Measurements from ENCODE around the gene TRIM66. TPM values are rescaled to one million over a fixed set of nuclear protein-coding genes. Genes with fewer than 3 reads are reported as not detected.

The TRIM66 gene
- polyA plus RNA-seq, 3 donors: 0.04 to 12.0 (median 0.47) TPM

GRCh38 chr11:8615291-8616032 is 67.0 kb downstream of the TRIM66 start:
- H3K9me3 ChIP-seq (replicated peaks in 1 of 2; ENCODE audit: control insufficient read depth in 1 of 2, insufficient read depth in 1 of 2, low read length in 2 of 2): no peaks in the 10 kb centered on the region
- H3K79me2 ChIP-seq (ENCODE audit: insufficient read depth, low read length): no peaks in the 10 kb centered on the region
- H3K27me3 ChIP-seq (ENCODE audit: control insufficient read depth in 2 of 2, insufficient read depth in 2 of 2, low read length in 2 of 2): no peaks in the 10 kb centered on the region
- Mint-ChIP-seq H3K27me3 (ENCODE audit: low read depth in 3 of 3) (peaks cover 0 to 2% (median 1%) of the 10 kb centered on the region in 3 donors), H3K4me1 (peaks cover 5% of the 10 kb centered on the region), H3K27ac (no peak overlapping the region), H3K4me3 (no peak overlapping the region), H3K36me3 (peaks cover 30 to 40% of the 10 kb centered on the region in 2 donors), H3K9me3 (no peaks in the 10 kb centered on the region)
- DNase-seq: no peak
- no peak overlapping the region for H3K4me3 ChIP-seq (replicated peaks in 1 of 3; ENCODE audit: low read depth in 2 of 3, low read length in 3 of 3)
- intact Hi-C loops (cut with micrococcal nuclease): no loop called here
- peaks cover 36 to 50% of the 10 kb centered on the region in 2 donors for H3K36me3 ChIP-seq (replicated peaks in 1 of 2; ENCODE audit: control insufficient read depth in 1 of 2, insufficient read depth in 2 of 2, low read length in 2 of 2)
- H4K20me1 ChIP-seq (ENCODE audit: insufficient read depth, low read length): no peaks in the 10 kb centered on the region
- no peaks in the 10 kb centered on the region for H3K4me1 ChIP-seq (ENCODE audit: control insufficient read depth in 1 of 2, insufficient read depth in 2 of 2, low read length in 2 of 2)
- H3K27ac ChIP-seq (ENCODE audit: low read depth in 1 of 2, low read length in 2 of 2): no peak overlapping the region
- no peak overlapping the region for H3K4me2 ChIP-seq (replicated peaks; ENCODE audit: extremely low read depth, low read length, poor library complexity, severe bottlenecking)
- no peak overlapping the region for H2AFZ ChIP-seq (ENCODE audit: insufficient read depth, low read depth, low read length, poor library complexity, severe bottlenecking)
- no peak for TF ChIP-seq CTCF (IDR thresholded peaks at IDR 0.05)
- no peak overlapping the region for H3K9ac ChIP-seq (ENCODE audit: insufficient read depth, low read length, poor library complexity, severe bottlenecking)
- 100% methylated on average over 1 of the region's 4 CpGs for WGBS (ENCODE audit: insufficient coverage)

GRCh38 chr11:8614497-8614896 is 68.0 kb downstream of the TRIM66 start:
- Histone ChIP-seq H3K4me1 (ENCODE audit: control insufficient read depth in 1 of 2, insufficient read depth in 2 of 2, low read length in 2 of 2) (no peaks in the 10 kb centered on the region), H3K4me2 (replicated peaks; ENCODE audit: extremely low read depth, low read length, poor library complexity, severe bottlenecking) (no peak overlapping the region), H3K36me3 (replicated peaks in 1 of 2; ENCODE audit: control insufficient read depth in 1 of 2, insufficient read depth in 2 of 2, low read length in 2 of 2) (peaks cover 29 to 40% of the 10 kb centered on the region in 2 donors), H3K27ac (ENCODE audit: low read depth in 1 of 2, low read length in 2 of 2) (no peak overlapping the region), H3K4me3 (replicated peaks in 1 of 3; ENCODE audit: low read depth in 2 of 3, low read length in 3 of 3) (no peak overlapping the region), H3K9me3 (replicated peaks in 1 of 2; ENCODE audit: control insufficient read depth in 1 of 2, insufficient read depth in 1 of 2, low read length in 2 of 2) (no peaks in the 10 kb centered on the region), H3K9ac (ENCODE audit: insufficient read depth, low read length, poor library complexity, severe bottlenecking) (no peak overlapping the region), H3K79me2 (ENCODE audit: insufficient read depth, low read length) (no peaks in the 10 kb centered on the region), H4K20me1 (ENCODE audit: insufficient read depth, low read length) (no peaks in the 10 kb centered on the region), H2AFZ (ENCODE audit: insufficient read depth, low read depth, low read length, poor library complexity, severe bottlenecking) (no peak overlapping the region), H3K27me3 (ENCODE audit: control insufficient read depth in 2 of 2, insufficient read depth in 2 of 2, low read length in 2 of 2) (no peaks in the 10 kb centered on the region)
- Mint-ChIP-seq H3K27me3 (ENCODE audit: low read depth in 3 of 3) (peaks cover 0 to 3% (median 1%) of the 10 kb centered on the region in 3 donors), H3K9me3 (no peaks in the 10 kb centered on the region), H3K36me3 (peaks cover 26 to 35% of the 10 kb centered on the region in 2 donors), H3K27ac (peak overlapping the region in 1 of 7 donors; percentile 47), H3K4me3 (no peak overlapping the region), H3K4me1 (peaks cover 5% of the 10 kb centered on the region)
- TF ChIP-seq CTCF (IDR thresholded peaks at IDR 0.05): no peak
- 97% methylated on average over 4 of the region's 4 CpGs for WGBS (ENCODE audit: insufficient coverage)
- DNase-seq: no peak
- intact Hi-C loops (cut with micrococcal nuclease): no loop called here
